KMS-11 (cell line): Measurements from ENCODE around the gene MYBL2.

ENCODE experiments used
- H2AFZ ChIP-seq: fragments of 200-600 bp; sonication (generic); 2 replicates; pipeline ENCODE4 v1.6.1; 2016; ENCODE audit warnings: antibody characterized with exemption, mixed run types, low read depth
- H3K27ac ChIP-seq: fragments of 200-600 bp; sonication (generic); 2 replicates; pipeline ENCODE4 v1.6.1; 2016; ENCODE audit warnings: mild to moderate bottlenecking, mixed run types
- H3K27me3 ChIP-seq: fragments of 200-600 bp; sonication (generic); 2 replicates; pipeline ENCODE4 v1.6.1; 2017; ENCODE audit warnings: mild to moderate bottlenecking, low read depth, mixed run types, moderate library complexity; ENCODE audit not compliant: insufficient read depth
- H3K36me3 ChIP-seq: fragments of 200-600 bp; sonication (generic); 2 replicates; pipeline ENCODE4 v1.6.1; 2017; ENCODE audit warnings: mild to moderate bottlenecking, mixed run types; ENCODE audit not compliant: insufficient read depth
- H3K4me1 ChIP-seq: fragments of 200-600 bp; sonication (generic); 2 replicates; pipeline ENCODE4 v1.6.1; 2016; ENCODE audit warnings: mild to moderate bottlenecking, low read depth, mixed run types; ENCODE audit not compliant: poor library complexity, severe bottlenecking
- H3K4me2 ChIP-seq: fragments of 200-600 bp; sonication (generic); 2 replicates; pipeline ENCODE4 v1.7.0; 2016; ENCODE audit warnings: mild to moderate bottlenecking, mixed run types
- H3K4me3 ChIP-seq: fragments of 200-600 bp; sonication (generic); IDR thresholded peaks from 2 replicates; pipeline ENCODE4 v1.6.1; 2017; ENCODE audit warnings: low read depth, low read length, mixed read lengths; ENCODE audit not compliant: insufficient read depth
- H3K79me2 ChIP-seq: fragments of 200-600 bp; sonication (generic); 2 replicates; pipeline ENCODE4 v1.6.1; 2016; ENCODE audit warnings: low read depth, mixed run types; ENCODE audit not compliant: insufficient read depth
- H3K9ac ChIP-seq: fragments of 200-600 bp; sonication (generic); 2 replicates; pipeline ENCODE4 v1.6.1; 2016; ENCODE audit warnings: mild to moderate bottlenecking, mixed run types
- H4K20me1 ChIP-seq: fragments of 200-600 bp; sonication (generic); 2 replicates; pipeline ENCODE4 v1.6.1; 2016; ENCODE audit warnings: mild to moderate bottlenecking, mixed run types; ENCODE audit not compliant: insufficient read depth
- CTCF ChIP-seq: fragments of 200-600 bp; sonication (generic); conservative IDR thresholded peaks from 2 replicates; pipeline ENCODE4 v1.6.1; 2017; ENCODE audit warnings: low read depth, mild to moderate bottlenecking, antibody characterized with exemption, low read length, moderate library complexity, mixed read lengths

MYBL2 gene

DNA sequence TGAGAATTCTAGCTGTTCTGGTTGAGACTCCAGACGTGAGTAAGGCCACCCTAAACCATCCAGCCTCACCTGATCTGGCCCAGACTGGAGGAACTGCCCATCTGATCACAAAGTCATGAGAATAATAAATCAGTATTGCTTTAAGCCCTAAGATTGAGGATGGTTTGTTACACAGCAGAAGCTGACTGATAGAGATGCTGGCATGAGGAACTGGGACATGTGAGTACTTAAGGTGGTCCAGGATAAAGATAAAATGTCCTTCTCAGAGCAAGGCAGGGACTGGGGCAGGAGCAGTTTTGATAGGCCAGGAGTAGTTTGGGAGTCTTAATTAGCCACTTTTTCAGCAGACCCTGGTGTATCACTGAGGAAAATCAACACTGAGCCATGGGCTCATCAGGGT is 53.1 kb downstream of the MYBL2 start:
- H3K4me2 ChIP-seq, result no peak overlapping the region
- H3K36me3 ChIP-seq, result peaks cover 4% of the 10 kb centered on the region; the same call in 1 of the 2 replicates
- H3K79me2 ChIP-seq, result no peaks in the 10 kb centered on the region
- H3K4me3 ChIP-seq, result no peak overlapping the region
- H3K9ac ChIP-seq, result no peak overlapping the region
- no peak overlapping the region for H3K27ac ChIP-seq
- peaks cover 10% of the 10 kb centered on the region for H3K4me1 ChIP-seq
- no peak for TF ChIP-seq CTCF
- H4K20me1 ChIP-seq, result no peaks in the 10 kb centered on the region
- no peaks in the 10 kb centered on the region for H3K27me3 ChIP-seq
- no peak overlapping the region for H2AFZ ChIP-seq

- TF ChIP-seq CTCF, result no peak
- no peaks in the 10 kb centered on the region for H3K36me3 ChIP-seq
- no peaks in the 10 kb centered on the region for H4K20me1 ChIP-seq
- no peak overlapping the region; the same call in 1 of the 2 replicates for H3K27ac ChIP-seq
- H3K4me1 ChIP-seq, result peaks cover 10% of the 10 kb centered on the region
- no peak overlapping the region for H3K4me3 ChIP-seq
- H3K4me2 ChIP-seq, result no peak overlapping the region
- no peaks in the 10 kb centered on the region for H3K27me3 ChIP-seq
- no peak overlapping the region for H2AFZ ChIP-seq
- H3K79me2 ChIP-seq, result no peaks in the 10 kb centered on the region
- H3K9ac ChIP-seq, result no peak overlapping the region
These were observed 54.1 kb downstream of the MYBL2 start for GRCh38 chr20:43721097-43721428.

DNA sequence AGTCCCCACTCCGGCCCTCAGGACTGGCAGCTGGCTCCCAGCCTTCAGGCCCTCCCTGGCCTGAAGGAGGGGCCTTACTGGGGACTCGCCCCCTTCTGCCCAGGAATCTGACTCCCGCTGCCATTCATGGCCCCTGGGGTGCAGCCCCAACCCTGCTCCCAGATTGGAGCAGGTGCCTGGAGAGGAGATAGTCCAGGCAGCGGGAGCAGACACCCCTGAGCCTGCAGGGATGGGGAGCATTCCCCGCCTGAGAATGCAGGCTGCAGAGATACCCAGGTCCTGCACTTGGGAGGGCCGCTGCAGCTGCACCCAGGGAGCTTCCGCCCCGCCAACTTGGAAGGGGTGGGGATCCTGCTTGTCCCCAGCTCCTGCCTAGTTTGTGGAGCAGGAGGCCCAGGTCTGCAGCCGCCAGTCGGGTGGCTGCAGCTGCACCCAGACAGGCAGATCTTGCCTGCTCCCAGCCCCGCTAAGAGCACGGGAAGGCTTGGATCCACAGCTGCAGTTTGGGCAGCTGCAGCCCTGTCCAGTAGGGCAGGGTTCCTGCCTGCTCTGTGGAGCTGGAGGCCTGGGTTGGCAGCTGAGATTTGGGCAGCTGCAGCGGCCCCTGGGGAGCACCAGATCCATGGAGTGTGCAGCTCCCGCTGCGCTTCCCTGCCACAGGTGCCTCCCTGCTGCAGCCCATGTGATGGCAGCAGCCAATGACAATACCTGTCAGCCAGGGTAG is 54.7 kb downstream of the MYBL2 start:
- H2AFZ ChIP-seq, result no peak overlapping the region
- H3K9ac ChIP-seq, result no peak overlapping the region
- no peaks in the 10 kb centered on the region for H3K79me2 ChIP-seq
- no peak overlapping the region for H3K27ac ChIP-seq
- H4K20me1 ChIP-seq, result no peaks in the 10 kb centered on the region
- H3K4me1 ChIP-seq, result peaks cover 10% of the 10 kb centered on the region
- H3K4me2 ChIP-seq, result no peak overlapping the region
- H3K36me3 ChIP-seq, result no peaks in the 10 kb centered on the region
- no peaks in the 10 kb centered on the region for H3K27me3 ChIP-seq
- H3K4me3 ChIP-seq, result no peak overlapping the region
- TF ChIP-seq CTCF, result no peak

GRCh38 chr20:43722153-43722505 is 55.2 kb downstream of the MYBL2 start:
- Histone ChIP-seq H3K4me1 (peaks cover 10% of the 10 kb centered on the region), H3K27ac (no peak overlapping the region), H3K9ac (no peak overlapping the region), H3K4me2 (no peak overlapping the region), H3K27me3 (no peaks in the 10 kb centered on the region), H3K4me3 (no peak overlapping the region), H3K36me3 (no peaks in the 10 kb centered on the region), H3K79me2 (no peaks in the 10 kb centered on the region), H4K20me1 (no peaks in the 10 kb centered on the region), H2AFZ (no peak overlapping the region)
- TF ChIP-seq CTCF, result no peak
